Activated CD8-positive, alpha-beta T cell treated with anti-CD3 and anti-CD28 coated beads for 36 hours (primary cell): Measurements from ENCODE around the gene LHX5. TPM values are rescaled to one million over a fixed set of nuclear protein-coding genes. Genes with fewer than 3 reads are reported as not detected.

Experiments
- ATAC-seq: fragments of 200-7000 bp; cut with Tn5 transposase; one replicate; pipeline ENCODE4 v1.10.0; 2021; ENCODE audit warnings: mild to moderate bottlenecking, moderate library complexity
- CTCF ChIA-PET: fragments of 350-600 bp; sonication (Branson Sonifier 250); formaldehyde crosslinking; loops from one replicate; lab custom pipeline; 2021; ENCODE audit warnings: antibody characterized with exemption; lab: Charles Lee
- POLR2A ChIA-PET: fragments of 350-600 bp; sonication (Branson Sonifier 250); formaldehyde crosslinking; loops from one replicate; lab custom pipeline; 2021; ENCODE audit warnings: antibody characterized with exemption; lab: Charles Lee
- DNase-seq: peaks from one replicate; pipeline ENCODE4 v3.0.0-alpha.2; 2020
- H3K27ac Mint-ChIP-seq: one replicate; pipeline ENCODE4 v1.8.0; 2021; ENCODE audit warnings: mild to moderate bottlenecking, mixed read lengths
- H3K27me3 Mint-ChIP-seq: one replicate; pipeline ENCODE4 v1.8.0; 2021; ENCODE audit warnings: mixed read lengths
- H3K36me3 Mint-ChIP-seq: one replicate; pipeline ENCODE4 v1.8.0; 2021; ENCODE audit warnings: low read depth, mixed read lengths
- H3K4me1 Mint-ChIP-seq: one replicate; pipeline ENCODE4 v1.8.0; 2021; ENCODE audit warnings: low read depth, mixed read lengths
- H3K4me3 Mint-ChIP-seq: one replicate; pipeline ENCODE4 v1.8.0; 2021; ENCODE audit warnings: mild to moderate bottlenecking, moderate library complexity, mixed read lengths
- H3K9me3 Mint-ChIP-seq: one replicate; pipeline ENCODE4 v1.8.0; 2021; ENCODE audit warnings: mixed read lengths
- CTCF ChIP-seq: fragments of 200-600 bp; IDR thresholded peaks from one replicate; pipeline ENCODE4 v1.8.0; 2022; ENCODE audit warnings: antibody characterized with exemption, mild to moderate bottlenecking
- intact Hi-C: fragments of 100-400 bp; cut with micrococcal nuclease; formaldehyde crosslinking; loops from one replicate; pipeline ENCODE4 v1.10.0; 2022
- total RNA-seq, 2 experiments: library from RNA; stranded (reverse); gene quantifications; one replicate each; pipeline ENCODE4 v1.2.3, GENCODE V29; 2021

LHX5 gene
- total RNA-seq, 2 experiments from 2014 or later: not detected

GRCh38 chr12:113440947-113441782, 30.5 kb downstream of the LHX5 start:
- ChIA-PET POLR2A (no interaction called here), CTCF (no interaction called here)
- Mint-ChIP-seq H3K9me3 (no peaks in the 10 kb centered on the region), H3K4me3 (no peak overlapping the region), H3K36me3 (no peaks in the 10 kb centered on the region), H3K27me3 (peaks cover 13% of the 10 kb centered on the region), H3K27ac (no peak overlapping the region), H3K4me1 (no peaks in the 10 kb centered on the region)
- TF ChIP-seq CTCF: no peak
- DNase-seq: no peak
- intact Hi-C loops: no loop called here
- no peak for ATAC-seq

GRCh38 chr12:113440336-113440735, 31.3 kb downstream of the LHX5 start:
- DNase-seq (no peak), ATAC-seq (no peak)
- CTCF ChIA-PET: no interaction called here
- no peak for TF ChIP-seq CTCF
- H3K4me3 Mint-ChIP-seq: no peak overlapping the region
- H3K36me3 Mint-ChIP-seq: no peaks in the 10 kb centered on the region
- peaks cover 8% of the 10 kb centered on the region for H3K27me3 Mint-ChIP-seq
- POLR2A ChIA-PET: no interaction called here
- no peaks in the 10 kb centered on the region for H3K4me1 Mint-ChIP-seq
- intact Hi-C loops: no loop called here
- no peak overlapping the region for H3K27ac Mint-ChIP-seq
- no peaks in the 10 kb centered on the region for H3K9me3 Mint-ChIP-seq

- no peak overlapping the region for H3K4me3 Mint-ChIP-seq
- H3K4me1 Mint-ChIP-seq: no peaks in the 10 kb centered on the region
- H3K27ac Mint-ChIP-seq: no peak overlapping the region
- ATAC-seq (no peak), DNase-seq (peak; percentile 37)
- intact Hi-C loops: no loop called here
- POLR2A ChIA-PET: no interaction called here
- H3K27me3 Mint-ChIP-seq: peaks cover 8% of the 10 kb centered on the region
- CTCF ChIA-PET: no interaction called here
- H3K9me3 Mint-ChIP-seq: no peaks in the 10 kb centered on the region
- no peaks in the 10 kb centered on the region for H3K36me3 Mint-ChIP-seq
- peak; percentile 63 for TF ChIP-seq CTCF
These were observed 32.1 kb downstream of the LHX5 start for GRCh38 chr12:113439606-113440030.

GRCh38 chr12:113439301-113439597, 32.4 kb downstream of the LHX5 start:
- ATAC-seq (no peak), DNase-seq (no peak)
- no peak overlapping the region for H3K4me3 Mint-ChIP-seq
- no peaks in the 10 kb centered on the region for H3K36me3 Mint-ChIP-seq
- H3K27ac Mint-ChIP-seq: no peak overlapping the region
- intact Hi-C loops: no loop called here
- no peak for TF ChIP-seq CTCF
- POLR2A ChIA-PET: no interaction called here
- no peaks in the 10 kb centered on the region for H3K9me3 Mint-ChIP-seq
- H3K27me3 Mint-ChIP-seq: peaks cover 8% of the 10 kb centered on the region
- H3K4me1 Mint-ChIP-seq: no peaks in the 10 kb centered on the region
- CTCF ChIA-PET: no interaction called here

GRCh38 chr12:113438523-113439300, 33.0 kb downstream of the LHX5 start:
- no peaks in the 10 kb centered on the region for H3K9me3 Mint-ChIP-seq
- H3K4me3 Mint-ChIP-seq: no peak overlapping the region
- no peaks in the 10 kb centered on the region for H3K36me3 Mint-ChIP-seq
- ATAC-seq: no peak
- no peak overlapping the region for H3K27ac Mint-ChIP-seq
- intact Hi-C loops: no loop called here
- ChIA-PET POLR2A (no interaction called here), CTCF (no interaction called here)
- H3K27me3 Mint-ChIP-seq: peaks cover 8% of the 10 kb centered on the region
- TF ChIP-seq CTCF: no peak
- no peak for DNase-seq
- H3K4me1 Mint-ChIP-seq: no peaks in the 10 kb centered on the region
